RWPE2 (cell line): ENCODE results near the gene MYO18B.

Experiments used
- ATAC-seq: fragments of 200-7000 bp; cut with Tn5 transposase; 3 replicates; pipeline ENCODE4 v1.9.1; 2021; ENCODE audit warnings: low read depth
- DNase-seq: peaks from one replicate; pipeline ENCODE4 v3.0.0-alpha.2; 2020; ENCODE audit warnings: low spot score
- H3K27ac ChIP-seq: fragments of 450-650 bp; 2 replicates; pipeline ENCODE4 v1.5.1; 2017; ENCODE audit warnings: mild to moderate bottlenecking; ENCODE audit not compliant: poor library complexity, severe bottlenecking
- H3K27me3 ChIP-seq: fragments of 250-450 bp; sonication (Bioruptor Pico); 2 replicates; pipeline ENCODE4 v1.5.1; 2021; ENCODE audit warnings: mild to moderate bottlenecking, moderate library complexity; ENCODE audit not compliant: insufficient read depth, poor library complexity, severe bottlenecking
- H3K36me3 ChIP-seq: fragments of 250-450 bp; sonication (Bioruptor Pico); 2 replicates; pipeline ENCODE4 v1.5.1; 2020; ENCODE audit warnings: low read depth, mild to moderate bottlenecking, moderate library complexity
- H3K4me1 ChIP-seq: fragments of 250-450 bp; sonication (Bioruptor Pico); 2 replicates; pipeline ENCODE4 v1.5.1; 2021; ENCODE audit warnings: mild to moderate bottlenecking, moderate library complexity; ENCODE audit not compliant: insufficient read depth, poor library complexity, severe bottlenecking
- H3K4me3 ChIP-seq: fragments of 250-450 bp; sonication (Bioruptor Pico); 2 replicates; pipeline ENCODE4 v1.5.1; 2021; ENCODE audit warnings: mild to moderate bottlenecking, moderate library complexity; ENCODE audit not compliant: severe bottlenecking
- H3K9me3 ChIP-seq: fragments of 250-450 bp; sonication (Bioruptor Pico); 2 replicates; pipeline ENCODE4 v1.5.1; 2021; ENCODE audit warnings: mild to moderate bottlenecking, moderate library complexity; ENCODE audit not compliant: severe bottlenecking
- TF ChIP-seq, protein P1 (sequence below): fragments of 450-650 bp; IDR thresholded peaks from one replicate; pipeline ENCODE4 v1.5.1; 2017; ENCODE audit warnings: mild to moderate bottlenecking, moderate library complexity; ENCODE audit not compliant: poor library complexity, severe bottlenecking

Gene MYO18B

DNA sequence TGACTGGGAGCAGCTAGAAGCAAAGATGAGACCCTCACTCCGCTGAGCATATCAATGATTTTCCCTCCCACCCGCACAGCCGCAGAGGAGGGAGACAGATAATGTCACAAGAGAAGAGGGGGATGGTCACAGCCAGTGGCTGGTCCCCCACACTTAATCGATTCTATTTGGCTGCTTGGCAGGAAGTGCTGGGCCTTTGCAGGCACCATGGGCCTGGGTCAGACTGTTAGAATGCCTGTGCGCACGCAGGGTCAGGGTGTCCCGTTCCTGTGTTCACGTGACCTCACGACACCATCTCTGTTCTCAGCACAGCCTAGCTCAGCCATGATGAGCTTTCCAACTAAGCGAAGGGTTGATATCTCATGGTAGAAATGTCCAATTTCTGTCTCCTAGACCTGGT, 107.0 kb downstream of the MYO18B start:
- TF ChIP-seq, protein P1, sequence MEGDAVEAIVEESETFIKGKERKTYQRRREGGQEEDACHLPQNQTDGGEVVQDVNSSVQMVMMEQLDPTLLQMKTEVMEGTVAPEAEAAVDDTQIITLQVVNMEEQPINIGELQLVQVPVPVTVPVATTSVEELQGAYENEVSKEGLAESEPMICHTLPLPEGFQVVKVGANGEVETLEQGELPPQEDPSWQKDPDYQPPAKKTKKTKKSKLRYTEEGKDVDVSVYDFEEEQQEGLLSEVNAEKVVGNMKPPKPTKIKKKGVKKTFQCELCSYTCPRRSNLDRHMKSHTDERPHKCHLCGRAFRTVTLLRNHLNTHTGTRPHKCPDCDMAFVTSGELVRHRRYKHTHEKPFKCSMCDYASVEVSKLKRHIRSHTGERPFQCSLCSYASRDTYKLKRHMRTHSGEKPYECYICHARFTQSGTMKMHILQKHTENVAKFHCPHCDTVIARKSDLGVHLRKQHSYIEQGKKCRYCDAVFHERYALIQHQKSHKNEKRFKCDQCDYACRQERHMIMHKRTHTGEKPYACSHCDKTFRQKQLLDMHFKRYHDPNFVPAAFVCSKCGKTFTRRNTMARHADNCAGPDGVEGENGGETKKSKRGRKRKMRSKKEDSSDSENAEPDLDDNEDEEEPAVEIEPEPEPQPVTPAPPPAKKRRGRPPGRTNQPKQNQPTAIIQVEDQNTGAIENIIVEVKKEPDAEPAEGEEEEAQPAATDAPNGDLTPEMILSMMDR: no peak
- no peaks in the 10 kb centered on the region for H3K4me1 ChIP-seq
- H3K9me3 ChIP-seq: no peaks in the 10 kb centered on the region
- H3K27me3 ChIP-seq: no peaks in the 10 kb centered on the region
- DNase-seq (no peak), ATAC-seq (no peak)
- H3K36me3 ChIP-seq: no peaks in the 10 kb centered on the region
- H3K4me3 ChIP-seq: no peak overlapping the region
- no peak overlapping the region for H3K27ac ChIP-seq

DNA sequence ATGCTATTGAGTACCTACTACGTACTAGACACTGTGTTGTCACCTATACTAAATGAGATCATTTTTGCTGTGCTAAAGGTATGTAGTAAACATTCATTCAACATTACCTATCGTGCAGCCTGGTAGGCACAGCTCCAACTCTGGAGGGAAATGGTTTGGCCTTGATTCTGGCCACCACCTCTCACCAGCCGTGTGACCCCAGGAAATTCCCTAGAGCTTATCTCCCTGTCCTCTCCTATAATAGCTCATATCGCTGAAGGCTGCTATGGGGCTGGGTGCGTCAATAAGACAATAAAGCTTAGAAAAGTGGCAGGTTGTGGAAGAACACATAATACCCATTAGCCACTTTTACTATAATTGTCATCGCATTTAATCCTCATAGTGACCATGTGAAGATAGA, 107.5 kb downstream of the MYO18B start:
- Histone ChIP-seq H3K27me3 (no peaks in the 10 kb centered on the region), H3K9me3 (no peaks in the 10 kb centered on the region), H3K36me3 (no peaks in the 10 kb centered on the region), H3K4me1 (no peaks in the 10 kb centered on the region), H3K27ac (no peak overlapping the region), H3K4me3 (no peak overlapping the region)
- DNase-seq (no peak), ATAC-seq (no peak)
- TF ChIP-seq, protein P1: no peak

DNA sequence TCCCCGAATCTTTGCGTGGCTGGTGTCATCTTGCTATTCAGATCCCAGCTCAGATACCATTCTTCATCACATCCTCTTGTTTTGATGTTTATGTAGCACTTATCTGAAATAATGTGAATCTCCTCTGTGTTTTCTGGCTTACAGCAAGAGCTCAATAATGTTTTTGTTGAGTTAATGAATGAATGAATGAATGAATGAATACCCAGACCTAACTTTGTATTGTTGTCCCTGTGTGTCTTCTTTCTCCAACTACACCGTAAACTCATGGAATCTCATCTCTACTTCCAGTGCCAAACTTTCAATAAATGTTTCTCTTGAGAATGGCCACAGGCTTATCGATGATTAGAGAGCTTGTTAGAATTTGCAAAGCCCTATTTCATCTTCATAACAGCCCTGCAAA, 110.2 kb downstream of the MYO18B start:
- TF ChIP-seq, protein P1: no peak
- ATAC-seq: no peak
- no peak overlapping the region for H3K27ac ChIP-seq

DNA sequence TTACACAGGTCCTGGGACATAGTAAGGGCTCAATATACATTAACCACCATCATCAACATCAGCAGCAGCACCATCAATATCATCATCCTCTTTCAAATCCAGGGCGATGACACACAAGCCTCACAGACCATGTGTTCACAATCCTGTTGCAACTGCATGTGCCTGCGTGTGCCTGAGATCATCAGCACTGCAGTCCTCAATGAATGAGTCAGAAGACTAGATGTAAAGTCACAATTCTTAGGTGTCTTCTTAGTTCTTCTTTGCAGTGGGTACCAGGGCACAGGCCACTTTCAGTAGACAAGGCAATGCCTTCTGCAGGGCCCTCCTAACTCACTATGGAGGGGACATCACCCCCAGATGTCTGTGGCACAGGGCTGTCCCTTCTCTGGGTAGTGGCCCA, 111.1 kb downstream of the MYO18B start:
- Histone ChIP-seq H3K27ac (no peak overlapping the region), H3K36me3 (no peaks in the 10 kb centered on the region)
- TF ChIP-seq, protein P1: no peak

More for the DNA sequence above, 110.2 kb downstream of the MYO18B start:
- Histone ChIP-seq H3K4me3 (no peak overlapping the region), H3K36me3 (no peaks in the 10 kb centered on the region), H3K27me3 (no peaks in the 10 kb centered on the region), H3K9me3 (no peaks in the 10 kb centered on the region), H3K4me1 (no peaks in the 10 kb centered on the region)
- no peak for DNase-seq

DNA sequence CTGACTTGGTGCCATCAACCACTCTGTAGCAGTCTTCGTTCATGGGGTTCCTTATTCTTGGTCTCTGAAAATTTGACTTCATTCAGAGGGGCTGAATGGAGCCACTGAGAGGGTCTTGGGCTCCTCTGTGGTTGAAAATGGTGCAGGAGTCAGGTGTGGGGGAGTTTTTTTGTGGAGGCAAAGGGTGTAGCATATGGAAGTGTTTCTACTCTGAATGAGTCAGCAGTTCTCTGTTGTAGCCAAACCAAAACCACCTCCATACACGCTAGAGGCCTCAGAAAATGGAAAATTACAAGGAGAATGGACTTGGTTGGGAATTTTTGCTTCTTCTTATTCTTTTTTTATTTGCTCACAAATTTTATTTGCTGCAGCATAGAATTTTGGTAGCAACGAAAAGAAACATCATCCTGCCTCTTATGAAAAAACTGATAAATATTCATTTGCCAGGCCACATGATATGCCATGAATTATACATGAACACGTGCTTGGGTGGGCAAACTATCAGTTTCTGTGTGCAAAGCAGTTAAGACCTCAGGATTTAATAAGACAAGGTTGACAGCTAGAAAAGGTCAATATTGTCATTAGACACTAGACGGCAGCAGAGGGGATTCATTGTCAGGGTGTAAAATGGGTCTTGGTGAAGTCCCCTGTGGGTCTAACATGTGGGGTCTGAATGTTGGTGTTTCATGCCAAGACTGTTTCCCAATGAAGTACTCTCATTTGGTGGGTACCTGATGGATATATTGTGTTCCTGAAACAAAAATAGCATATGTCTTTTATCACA, 111.7 kb downstream of the MYO18B start:
- Histone ChIP-seq H3K27ac (no peak overlapping the region), H3K27me3 (no peaks in the 10 kb centered on the region), H3K4me3 (no peak overlapping the region), H3K9me3 (no peaks in the 10 kb centered on the region), H3K36me3 (no peaks in the 10 kb centered on the region), H3K4me1 (no peaks in the 10 kb centered on the region)
- DNase-seq (no peak), ATAC-seq (no peak)
- TF ChIP-seq, protein P1: peak; percentile 34

More for the DNA sequence above, 111.1 kb downstream of the MYO18B start:
- Histone ChIP-seq H3K4me1 (no peaks in the 10 kb centered on the region), H3K4me3 (no peak overlapping the region), H3K27me3 (no peaks in the 10 kb centered on the region), H3K9me3 (no peaks in the 10 kb centered on the region)
- ATAC-seq (peak; percentile 41; the same call in 1 of the 3 replicates), DNase-seq (no peak)
